ENCODE results near the gene CRABP2.

GRCh38 chr1:156709031-156709430, 3.6 kb upstream of the CRABP2 start:
- no peak for TF ChIP-seq POLR2AphosphoS5 (IDR thresholded peaks at IDR 0.05; ENCODE audit: low read depth, low read length)
- TF ChIP-seq REST (IDR thresholded peaks at IDR 0.05; ENCODE audit: insufficient read depth in 1 of 2, low read depth in 2 of 2, low read length in 2 of 2), result no peak
- TF ChIP-seq SIN3A (IDR thresholded peaks at IDR 0.05; ENCODE audit: borderline replicate concordance, insufficient read depth, low read length), result no peak
- TF ChIP-seq TAF1 (IDR thresholded peaks at IDR 0.05; ENCODE audit: borderline replicate concordance, insufficient read depth, low read length), result no peak
- TF ChIP-seq FOXP2 (optimal IDR thresholded peaks at IDR 0.05; ENCODE audit: borderline replicate concordance, extremely low read depth, extremely low read length, insufficient read depth), result no peak
